CD4-positive, alpha-beta T cell (primary cell): ENCODE data around the gene TCEAL1. TPM values are rescaled to one million over a fixed set of nuclear protein-coding genes. Genes with fewer than 3 reads are reported as not detected.

Experiments used
- ATAC-seq: fragments of 200-7000 bp; cut with Tn5 transposase; one replicate; pipeline ENCODE4 v1.10.0; 2022; ENCODE audit warnings: mild to moderate bottlenecking; ENCODE audit not compliant: poor library complexity
- CTCF ChIA-PET: fragments of 350-600 bp; sonication (Branson Sonifier 250); formaldehyde crosslinking; loops from one replicate; lab custom pipeline; 2021; ENCODE audit warnings: antibody characterized with exemption, inconsistent platforms; lab: Charles Lee
- POLR2A ChIA-PET: fragments of 350-600 bp; sonication (Branson Sonifier 250); formaldehyde crosslinking; loops from one replicate; lab custom pipeline; 2021; ENCODE audit warnings: antibody characterized with exemption, inconsistent platforms; lab: Charles Lee
- DNase-seq, 14 experiments: peaks; one replicate each; pipeline ENCODE4 v3.0.0-alpha.2; 2013 to 2020; ENCODE audit warnings: mixed read lengths in 2 of 14
- H3K27ac ChIP-seq, 2 donors: one replicate each; pipeline versions ENCODE4 v1.5.1 to v1.7.0; 2013; ENCODE audit warnings: low read length in 2 of 2, low read depth in 1 of 2, mild to moderate bottlenecking in 1 of 2
- H3K27me3 ChIP-seq, 2 experiments: 1 replicate in 1 of 2; 2 replicates in 1 of 2; pipeline versions ENCODE4 v1.6.1 to v1.7.0; 2013; ENCODE audit warnings: low read length in 2 of 2, control low read depth in 1 of 2, mild to moderate bottlenecking in 1 of 2, moderate library complexity in 1 of 2; ENCODE audit not compliant: insufficient read depth in 2 of 2, control insufficient read depth in 1 of 2
- H3K36me3 ChIP-seq: one replicate; pipeline ENCODE4 v1.6.1; 2013; ENCODE audit warnings: low read length, control low read depth; ENCODE audit not compliant: insufficient read depth
- H3K4me1 ChIP-seq: one replicate; pipeline ENCODE4 v1.6.1; 2013; ENCODE audit warnings: low read length, control low read depth; ENCODE audit not compliant: insufficient read depth
- H3K4me3 ChIP-seq: one replicate; pipeline ENCODE4 v1.5.1; 2013; ENCODE audit warnings: mild to moderate bottlenecking, low read length, moderate library complexity
- H3K9me3 ChIP-seq, 2 experiments: 1 replicate in 1 of 2; 2 replicates in 1 of 2; pipeline versions ENCODE4 v1.6.1 to v1.7.0; 2013; ENCODE audit warnings: low read length in 2 of 2, mild to moderate bottlenecking in 2 of 2, control low read depth in 1 of 2, moderate library complexity in 1 of 2; ENCODE audit not compliant: control insufficient read depth in 1 of 2, insufficient read depth in 1 of 2
- H3K27ac Mint-ChIP-seq: one replicate; pipeline ENCODE4 v1.8.0; 2020; ENCODE audit warnings: mixed read lengths
- H3K27me3 Mint-ChIP-seq: one replicate; pipeline ENCODE4 v1.8.0; 2021; ENCODE audit warnings: mixed read lengths
- H3K36me3 Mint-ChIP-seq: one replicate; pipeline ENCODE4 v1.8.0; 2021; ENCODE audit warnings: low read depth, mixed read lengths
- H3K4me1 Mint-ChIP-seq: one replicate; pipeline ENCODE4 v1.8.0; 2021; ENCODE audit warnings: low read depth, mixed read lengths
- H3K4me3 Mint-ChIP-seq: one replicate; pipeline ENCODE4 v1.8.0; 2020; ENCODE audit warnings: mild to moderate bottlenecking, mixed read lengths
- H3K9me3 Mint-ChIP-seq: one replicate; pipeline ENCODE4 v1.8.0; 2020; ENCODE audit warnings: mixed read lengths
- intact Hi-C, 2 experiments: fragments of 100-400 bp; cut with DNase I in 1 of 2; cut with micrococcal nuclease in 1 of 2; formaldehyde crosslinking; loops; one replicate each; pipeline versions ENCODE4 v1.15.1 to v1.9.0; 2023 to 2025; cut with DNase I, micrococcal nuclease
- total RNA-seq, 174 experiments: library from RNA in 2 of 174; stranded (reverse) in 2 of 174; gene quantifications; one replicate each; pipeline ENCODE4 v1.2.3 and lab custom pipeline; 2021 to 2026
- TF ChIP-seq, protein P1 (sequence below): fragments of 200-600 bp; IDR thresholded peaks from one replicate; pipeline ENCODE4 v1.8.0; 2022; ENCODE audit warnings: antibody characterized with exemption, mild to moderate bottlenecking

The TCEAL1 gene
- total RNA-seq, 2 experiments from 2014 or later, result 4.0 to 4.9 TPM

- no peaks in the 10 kb centered on the region for H3K9me3 Mint-ChIP-seq
- DNase-seq (no peak), ATAC-seq (no peak)
- H3K36me3 Mint-ChIP-seq, result no peaks in the 10 kb centered on the region
- peaks cover 4% of the 10 kb centered on the region for H3K27me3 Mint-ChIP-seq
- TF ChIP-seq, protein P1, sequence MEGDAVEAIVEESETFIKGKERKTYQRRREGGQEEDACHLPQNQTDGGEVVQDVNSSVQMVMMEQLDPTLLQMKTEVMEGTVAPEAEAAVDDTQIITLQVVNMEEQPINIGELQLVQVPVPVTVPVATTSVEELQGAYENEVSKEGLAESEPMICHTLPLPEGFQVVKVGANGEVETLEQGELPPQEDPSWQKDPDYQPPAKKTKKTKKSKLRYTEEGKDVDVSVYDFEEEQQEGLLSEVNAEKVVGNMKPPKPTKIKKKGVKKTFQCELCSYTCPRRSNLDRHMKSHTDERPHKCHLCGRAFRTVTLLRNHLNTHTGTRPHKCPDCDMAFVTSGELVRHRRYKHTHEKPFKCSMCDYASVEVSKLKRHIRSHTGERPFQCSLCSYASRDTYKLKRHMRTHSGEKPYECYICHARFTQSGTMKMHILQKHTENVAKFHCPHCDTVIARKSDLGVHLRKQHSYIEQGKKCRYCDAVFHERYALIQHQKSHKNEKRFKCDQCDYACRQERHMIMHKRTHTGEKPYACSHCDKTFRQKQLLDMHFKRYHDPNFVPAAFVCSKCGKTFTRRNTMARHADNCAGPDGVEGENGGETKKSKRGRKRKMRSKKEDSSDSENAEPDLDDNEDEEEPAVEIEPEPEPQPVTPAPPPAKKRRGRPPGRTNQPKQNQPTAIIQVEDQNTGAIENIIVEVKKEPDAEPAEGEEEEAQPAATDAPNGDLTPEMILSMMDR, result no peak
- peaks cover 0 to 6% of the 10 kb centered on the region in 2 experiments for H3K27me3 ChIP-seq
- no peaks in the 10 kb centered on the region for H3K4me1 ChIP-seq
- no peak overlapping the region for H3K4me3 ChIP-seq
- ChIA-PET POLR2A (no interaction called here), CTCF (no interaction called here)
- no peaks in the 10 kb centered on the region for H3K4me1 Mint-ChIP-seq
- intact Hi-C loops, result no loop called here
- H3K4me3 Mint-ChIP-seq, result no peak overlapping the region
- no peaks in the 10 kb centered on the region for H3K36me3 ChIP-seq
- no peaks in the 10 kb centered on the region for H3K9me3 ChIP-seq
- H3K27ac Mint-ChIP-seq, result no peak overlapping the region
- no peak overlapping the region for H3K27ac ChIP-seq
Measured at GRCh38 chrX:103640401-103641155, 11.8 kb downstream of the TCEAL1 start.

GRCh38 chrX:103644125-103644524 lies 15.3 kb downstream of the TCEAL1 start:
- ATAC-seq, result no peak
- H3K4me3 Mint-ChIP-seq, result no peak overlapping the region
- POLR2A ChIA-PET, result no interaction called here
- Histone ChIP-seq H3K27ac (no peak overlapping the region), H3K27me3 (peaks cover 0 to 6% of the 10 kb centered on the region in 2 experiments), H3K36me3 (no peaks in the 10 kb centered on the region), H3K9me3 (no peaks in the 10 kb centered on the region), H3K4me3 (no peak overlapping the region), H3K4me1 (no peaks in the 10 kb centered on the region)
- no peaks in the 10 kb centered on the region for H3K36me3 Mint-ChIP-seq
- no peaks in the 10 kb centered on the region for H3K4me1 Mint-ChIP-seq
- no peaks in the 10 kb centered on the region for H3K9me3 Mint-ChIP-seq
- CTCF ChIA-PET, result interaction anchor here (0.6 kb wide), 1 partner anchor 24 kb away, joined by 7 read pairs; no protein-coding TSS in a partner anchor
- intact Hi-C loops, result no loop called here
- DNase-seq, result no peak
- H3K27me3 Mint-ChIP-seq, result peaks cover 4% of the 10 kb centered on the region
- TF ChIP-seq, protein P1, result no peak
- no peak overlapping the region for H3K27ac Mint-ChIP-seq

DNA sequence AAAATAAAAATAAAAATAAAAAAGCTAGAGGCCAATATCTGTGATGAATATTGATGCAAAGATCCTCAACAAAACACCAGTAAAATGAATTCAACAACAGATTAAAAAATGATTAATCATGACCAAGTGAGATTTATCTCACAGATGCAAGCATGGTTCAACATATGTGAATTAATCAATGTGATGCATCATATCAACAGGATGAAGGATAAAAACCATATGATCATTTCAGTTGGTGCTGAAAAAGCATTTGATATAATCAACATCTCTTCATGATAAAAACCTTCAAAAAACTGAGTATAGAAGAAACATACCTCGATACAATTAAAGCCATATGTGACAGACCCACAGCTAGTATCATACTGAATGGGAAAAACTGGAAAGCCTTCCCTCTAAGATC lies 18.9 kb downstream of the TCEAL1 start:
- Mint-ChIP-seq H3K27me3 (no peaks in the 10 kb centered on the region), H3K36me3 (no peaks in the 10 kb centered on the region), H3K4me3 (no peak overlapping the region), H3K4me1 (no peaks in the 10 kb centered on the region), H3K27ac (no peak overlapping the region), H3K9me3 (no peaks in the 10 kb centered on the region)
- H3K36me3 ChIP-seq, result no peaks in the 10 kb centered on the region
- POLR2A ChIA-PET, result no interaction called here
- no peak overlapping the region for H3K27ac ChIP-seq
- CTCF ChIA-PET, result no interaction called here
- no peaks in the 10 kb centered on the region for H3K9me3 ChIP-seq
- no peak overlapping the region for H3K4me3 ChIP-seq
- TF ChIP-seq, protein P1, result no peak
- peaks cover 0 to 6% of the 10 kb centered on the region in 2 experiments for H3K27me3 ChIP-seq
- no peaks in the 10 kb centered on the region for H3K4me1 ChIP-seq
- ATAC-seq, result no peak
- intact Hi-C loops, result no loop called here
- no peak for DNase-seq
